GM21390 (cell line): ENCODE data around the gene ENOX2.
"Not testable (repeated sequence)": the region's sequence is repeated elsewhere in the genome, so short reads cannot be mapped to it uniquely, and the experiment has no call there.

Source experiments
- ATAC-seq: cut with Tn5 transposase; IDR thresholded peaks from one replicate; pipeline ENCODE4 v1.9.1; 2021; ENCODE audit not compliant: unreplicated experiment

Gene ENOX2

GRCh38 chrX:130902783-130903613 is at the start of gene ENOX2:
TSS of gene ENOX2 (minus strand) at chrX:130903209. CDS start at chrX:130703216, 199,993 bp downstream.
- peak; percentile 99 for ATAC-seq

- ATAC-seq = peak; percentile 96
Measured at GRCh38 chrX:130952266-130953043, 49.4 kb upstream of the ENOX2 start.

- no peak for ATAC-seq
Measured at GRCh38 chrX:130944230-130944629, 41.2 kb upstream of the ENOX2 start.

- ATAC-seq = no peak
Measured at GRCh38 chrX:130937101-130937500, 34.1 kb upstream of the ENOX2 start.

- no peak for ATAC-seq
Measured at GRCh38 chrX:130933358-130933757, 30.3 kb upstream of the ENOX2 start.

- not testable (repeated sequence) for ATAC-seq
Measured at GRCh38 chrX:130920405-130920804, 17.4 kb upstream of the ENOX2 start.

GRCh38 chrX:130919676-130920075 is 16.7 kb upstream of the ENOX2 start:
- ATAC-seq = not testable (repeated sequence)

- ATAC-seq = not testable (repeated sequence)
Measured at GRCh38 chrX:130918498-130918897, 15.5 kb upstream of the ENOX2 start.

GRCh38 chrX:130916636-130917422 is 13.8 kb upstream of the ENOX2 start:
- no peak for ATAC-seq

GRCh38 chrX:130915302-130915701 is 12.3 kb upstream of the ENOX2 start:
- ATAC-seq = no peak

- no peak for ATAC-seq
Measured at GRCh38 chrX:130909469-130910136, 6.6 kb upstream of the ENOX2 start.

- no peak for ATAC-seq
Measured at GRCh38 chrX:130906776-130907175, 3.8 kb upstream of the ENOX2 start.

GRCh38 chrX:130902446-130902782 is 595 bp downstream of the ENOX2 start:
- ATAC-seq = no peak

- no peak for ATAC-seq
Measured at GRCh38 chrX:130896802-130897501, 6.1 kb downstream of the ENOX2 start.

- no peak for ATAC-seq
Measured at GRCh38 chrX:130896026-130896425, 7.0 kb downstream of the ENOX2 start.

GRCh38 chrX:130895299-130895698 is 7.7 kb downstream of the ENOX2 start:
- ATAC-seq = no peak

- no peak for ATAC-seq
Measured at GRCh38 chrX:130893356-130894085, 9.5 kb downstream of the ENOX2 start.

GRCh38 chrX:130887376-130887775 is 15.6 kb downstream of the ENOX2 start:
- ATAC-seq = no peak

- ATAC-seq = no peak
Measured at GRCh38 chrX:130885996-130886395, 17.0 kb downstream of the ENOX2 start.

- ATAC-seq = no peak
Measured at GRCh38 chrX:130885508-130885907, 17.5 kb downstream of the ENOX2 start.
